ENCODE results near the gene ERC2.

Gene ERC2

DNA sequence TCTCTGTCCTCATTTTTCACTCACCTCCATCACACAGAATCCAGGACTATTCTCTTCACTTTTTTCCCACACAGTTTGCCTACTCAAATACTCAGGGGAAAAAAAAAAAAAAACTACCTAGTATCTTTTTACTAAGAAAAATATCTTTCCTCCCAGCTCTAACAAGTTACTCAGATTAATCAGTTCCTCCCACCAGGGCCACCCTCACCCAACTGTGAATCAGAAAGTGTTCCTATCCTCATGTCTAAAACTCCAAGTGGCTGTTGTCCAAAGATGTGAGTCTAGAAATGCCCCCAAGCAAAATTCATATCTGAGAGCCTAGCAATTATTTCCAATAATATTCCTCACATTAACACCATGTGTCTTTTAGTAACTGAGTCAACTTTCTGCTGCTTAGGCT, 268.0 kb downstream of the ERC2 start:
- no peaks in the 10 kb centered on the region for H3K4me1 ChIP-seq
- H3K27me3 ChIP-seq (ENCODE audit: control insufficient read depth, insufficient read depth, low read length) = no peaks in the 10 kb centered on the region
- H3K9ac ChIP-seq = no peak overlapping the region
- no peaks in the 10 kb centered on the region for H3K9me3 ChIP-seq (ENCODE audit: control insufficient read depth, low read length)
- H3K4me2 ChIP-seq (ENCODE audit: low read length) = no peak overlapping the region
- H3K79me2 ChIP-seq = no peaks in the 10 kb centered on the region
- no peaks in the 10 kb centered on the region for H3K36me3 ChIP-seq (ENCODE audit: control insufficient read depth, insufficient read depth, low read length)
- TF ChIP-seq, protein P1, sequence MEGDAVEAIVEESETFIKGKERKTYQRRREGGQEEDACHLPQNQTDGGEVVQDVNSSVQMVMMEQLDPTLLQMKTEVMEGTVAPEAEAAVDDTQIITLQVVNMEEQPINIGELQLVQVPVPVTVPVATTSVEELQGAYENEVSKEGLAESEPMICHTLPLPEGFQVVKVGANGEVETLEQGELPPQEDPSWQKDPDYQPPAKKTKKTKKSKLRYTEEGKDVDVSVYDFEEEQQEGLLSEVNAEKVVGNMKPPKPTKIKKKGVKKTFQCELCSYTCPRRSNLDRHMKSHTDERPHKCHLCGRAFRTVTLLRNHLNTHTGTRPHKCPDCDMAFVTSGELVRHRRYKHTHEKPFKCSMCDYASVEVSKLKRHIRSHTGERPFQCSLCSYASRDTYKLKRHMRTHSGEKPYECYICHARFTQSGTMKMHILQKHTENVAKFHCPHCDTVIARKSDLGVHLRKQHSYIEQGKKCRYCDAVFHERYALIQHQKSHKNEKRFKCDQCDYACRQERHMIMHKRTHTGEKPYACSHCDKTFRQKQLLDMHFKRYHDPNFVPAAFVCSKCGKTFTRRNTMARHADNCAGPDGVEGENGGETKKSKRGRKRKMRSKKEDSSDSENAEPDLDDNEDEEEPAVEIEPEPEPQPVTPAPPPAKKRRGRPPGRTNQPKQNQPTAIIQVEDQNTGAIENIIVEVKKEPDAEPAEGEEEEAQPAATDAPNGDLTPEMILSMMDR (IDR thresholded peaks at IDR 0.05) = no peak
- no peak overlapping the region for H2AFZ ChIP-seq
- H3K27ac ChIP-seq = no peak overlapping the region
- no peak overlapping the region for H3K4me3 ChIP-seq (ENCODE audit: low read depth, low read length)

DNA sequence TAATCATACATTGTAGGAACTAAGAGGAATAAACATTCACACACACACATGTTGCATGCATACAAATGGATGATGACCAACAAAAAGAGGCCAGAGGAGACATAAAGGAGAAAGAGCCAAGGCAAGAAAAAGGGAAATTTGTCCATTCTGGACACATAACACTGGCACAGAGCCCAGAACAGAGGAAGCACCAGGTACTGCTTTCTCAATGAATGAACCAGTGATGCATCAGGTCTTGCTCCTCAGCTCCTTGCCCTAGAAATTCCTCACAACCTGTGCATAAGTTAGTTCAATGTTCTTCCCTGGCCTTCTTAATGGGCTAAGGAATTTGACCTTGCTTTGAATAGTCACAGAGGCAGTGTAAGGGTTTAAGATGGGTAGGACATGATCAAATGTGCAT, 270.3 kb downstream of the ERC2 start:
- H3K79me2 ChIP-seq = no peaks in the 10 kb centered on the region
- no peaks in the 10 kb centered on the region for H3K4me1 ChIP-seq
- H3K27ac ChIP-seq = no peak overlapping the region
- TF ChIP-seq, protein P1 (IDR thresholded peaks at IDR 0.05) = no peak
- no peaks in the 10 kb centered on the region for H3K36me3 ChIP-seq (ENCODE audit: control insufficient read depth, insufficient read depth, low read length)
- H2AFZ ChIP-seq = no peak overlapping the region
- no peak overlapping the region for H3K4me2 ChIP-seq (ENCODE audit: low read length)
- no peak overlapping the region for H3K4me3 ChIP-seq (ENCODE audit: low read depth, low read length)
- no peaks in the 10 kb centered on the region for H3K9me3 ChIP-seq (ENCODE audit: control insufficient read depth, low read length)
- no peaks in the 10 kb centered on the region for H3K27me3 ChIP-seq (ENCODE audit: control insufficient read depth, insufficient read depth, low read length)
- no peak overlapping the region for H3K9ac ChIP-seq

DNA sequence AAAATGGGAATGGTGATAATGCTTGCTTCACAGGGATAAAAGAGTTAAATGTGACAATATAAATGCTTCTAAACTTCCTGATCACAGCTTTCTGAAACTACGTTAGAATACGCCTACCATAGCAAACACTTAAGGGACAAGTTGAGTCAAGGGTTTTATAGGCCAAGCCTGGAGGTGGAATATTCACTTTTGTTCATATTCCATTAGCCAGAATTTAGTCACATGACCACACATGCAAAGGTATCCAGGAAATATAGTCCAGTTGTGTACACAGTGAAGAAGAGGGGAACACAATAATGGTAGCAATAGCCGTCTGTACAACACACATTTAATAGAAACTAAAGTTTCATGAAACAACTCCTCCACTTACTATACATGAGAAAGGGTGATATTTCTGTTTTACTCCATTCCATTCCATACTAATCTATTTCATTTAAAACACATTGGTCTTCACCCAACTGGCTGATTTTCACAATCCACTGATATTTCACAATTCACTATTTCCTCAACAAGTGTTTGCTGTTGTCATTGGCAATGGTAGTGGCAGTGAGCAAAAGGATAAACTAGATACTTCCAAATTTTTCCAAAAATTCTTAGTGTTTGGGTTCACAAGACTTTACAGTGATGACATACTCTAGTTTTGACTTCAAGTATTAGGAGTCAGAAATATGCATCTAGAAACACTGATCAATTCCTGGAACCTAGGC, 270.9 kb downstream of the ERC2 start:
- no peak overlapping the region for H3K27ac ChIP-seq
- H3K9me3 ChIP-seq (ENCODE audit: control insufficient read depth, low read length) = no peaks in the 10 kb centered on the region
- TF ChIP-seq, protein P1 (IDR thresholded peaks at IDR 0.05) = no peak

DNA sequence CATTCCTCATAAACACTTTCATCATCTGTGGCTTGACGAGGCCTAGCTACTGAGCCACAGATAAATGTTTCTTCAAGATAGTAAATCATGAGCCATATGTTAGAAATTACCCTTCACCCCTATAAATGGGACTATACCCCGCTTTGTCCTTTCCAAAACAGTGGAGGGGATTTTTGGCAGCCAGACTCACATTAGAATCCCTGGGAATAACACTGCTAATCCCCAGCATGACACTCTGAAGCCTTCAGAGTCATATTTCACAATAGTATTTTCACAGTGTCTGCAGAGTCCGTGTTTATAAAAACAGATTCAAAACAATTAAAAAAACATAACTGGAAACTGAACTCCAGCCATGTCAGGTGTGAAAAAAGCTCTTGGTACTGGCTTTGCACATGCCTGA, 271.6 kb downstream of the ERC2 start:
- Histone ChIP-seq H3K9ac (no peak overlapping the region), H3K4me1 (no peaks in the 10 kb centered on the region), H3K36me3 (ENCODE audit: control insufficient read depth, insufficient read depth, low read length) (no peaks in the 10 kb centered on the region), H3K4me2 (ENCODE audit: low read length) (no peak overlapping the region), H3K27ac (no peak overlapping the region), H3K27me3 (ENCODE audit: control insufficient read depth, insufficient read depth, low read length) (no peaks in the 10 kb centered on the region), H3K9me3 (ENCODE audit: control insufficient read depth, low read length) (no peaks in the 10 kb centered on the region), H3K79me2 (no peaks in the 10 kb centered on the region), H2AFZ (peak overlapping the region; percentile 7), H3K4me3 (ENCODE audit: low read depth, low read length) (no peak overlapping the region)
- TF ChIP-seq, protein P1 (IDR thresholded peaks at IDR 0.05) = no peak

More for the DNA sequence above, 270.9 kb downstream of the ERC2 start:
- Histone ChIP-seq H3K4me2 (ENCODE audit: low read length) (no peak overlapping the region), H3K4me1 (no peaks in the 10 kb centered on the region), H3K79me2 (no peaks in the 10 kb centered on the region), H3K36me3 (ENCODE audit: control insufficient read depth, insufficient read depth, low read length) (no peaks in the 10 kb centered on the region), H3K9ac (no peak overlapping the region), H3K27me3 (ENCODE audit: control insufficient read depth, insufficient read depth, low read length) (no peaks in the 10 kb centered on the region), H2AFZ (no peak overlapping the region), H3K4me3 (ENCODE audit: low read depth, low read length) (no peak overlapping the region)

DNA sequence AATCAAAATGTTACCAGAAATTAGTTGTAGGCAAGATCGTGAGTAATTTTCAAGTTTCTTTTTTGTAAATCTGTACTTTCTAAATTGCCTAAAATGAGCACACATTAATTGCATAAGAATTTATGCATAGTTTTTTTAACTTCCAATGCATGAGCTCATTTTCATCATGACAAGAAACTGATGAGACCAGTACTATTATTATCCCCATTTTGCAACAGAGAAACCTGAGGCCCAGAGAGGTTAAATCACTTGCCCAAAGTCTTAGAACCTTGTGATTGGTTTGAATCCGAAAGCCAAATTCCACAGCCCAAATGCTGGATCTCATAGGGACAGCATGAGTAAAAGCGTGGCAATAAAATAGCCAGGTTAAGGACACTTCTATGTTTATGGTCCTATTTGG, 274.7 kb downstream of the ERC2 start:
- Histone ChIP-seq H3K4me2 (ENCODE audit: low read length) (no peak overlapping the region), H3K4me1 (no peaks in the 10 kb centered on the region), H3K9ac (no peak overlapping the region), H3K4me3 (ENCODE audit: low read depth, low read length) (no peak overlapping the region), H2AFZ (no peak overlapping the region), H3K79me2 (no peaks in the 10 kb centered on the region), H3K9me3 (ENCODE audit: control insufficient read depth, low read length) (no peaks in the 10 kb centered on the region), H3K36me3 (ENCODE audit: control insufficient read depth, insufficient read depth, low read length) (no peaks in the 10 kb centered on the region), H3K27ac (no peak overlapping the region), H3K27me3 (ENCODE audit: control insufficient read depth, insufficient read depth, low read length) (no peaks in the 10 kb centered on the region)
- TF ChIP-seq, protein P1 (IDR thresholded peaks at IDR 0.05) = no peak
